B cell (primary cell): ENCODE measurements around the gene CENPP. TPM values are rescaled to one million over a fixed set of nuclear protein-coding genes. Genes with fewer than 3 reads are reported as not detected.

Experiments used
- ATAC-seq: fragments of 200-7000 bp; cut with Tn5 transposase; one replicate; pipeline ENCODE4 v1.10.0; 2021; ENCODE audit warnings: low read depth, mild to moderate bottlenecking, moderate number of reproducible peaks, moderate library complexity
- CTCF ChIA-PET: fragments of 350-600 bp; sonication (Branson Sonifier 250); formaldehyde crosslinking; loops from one replicate; lab custom pipeline; 2021; ENCODE audit warnings: antibody characterized with exemption, inconsistent platforms; lab: Charles Lee
- POLR2A ChIA-PET: fragments of 350-600 bp; sonication (Branson Sonifier 250); formaldehyde crosslinking; loops from one replicate; lab custom pipeline; 2021; ENCODE audit warnings: antibody characterized with exemption; lab: Charles Lee
- DNase-seq: peaks from one replicate; pipeline ENCODE4 v3.0.0; 2013
- H2AFZ ChIP-seq: 2 replicates; pipeline ENCODE4 v1.6.1; 2012; ENCODE audit warnings: mild to moderate bottlenecking, low read depth, low read length; ENCODE audit not compliant: insufficient read depth, poor library complexity, severe bottlenecking
- H3K27ac ChIP-seq, 2 donors: 1 replicate in 1 of 2; 2 replicates in 1 of 2; pipeline ENCODE4 v1.5.1; 2012 to 2013; ENCODE audit warnings: low read length in 2 of 2, mild to moderate bottlenecking in 2 of 2, moderate library complexity in 1 of 2
- H3K27me3 ChIP-seq, 4 experiments: fragments of 200-600 bp in 1 of 4; sonication (generic) in 1 of 4; replicated peaks in 1 of 4; 1 replicate in 2 of 4; 2 replicates in 2 of 4; pipeline versions ENCODE4 v1.6.1 to v1.7.0; 2013 to 2016; ENCODE audit warnings: low read length in 3 of 4, mild to moderate bottlenecking in 2 of 4, mixed read lengths in 1 of 4, moderate library complexity in 1 of 4; ENCODE audit not compliant: insufficient read depth in 4 of 4, control insufficient read depth in 3 of 4; ENCODE audit errors: control extremely low read depth in 1 of 4
- H3K36me3 ChIP-seq, 2 experiments: replicated peaks in 1 of 2; 1 replicate in 1 of 2; 2 replicates in 1 of 2; pipeline versions ENCODE4 v1.6.1 to v1.7.1; 2013; ENCODE audit warnings: low read length in 1 of 2; ENCODE audit not compliant: insufficient read depth in 2 of 2, control insufficient read depth in 1 of 2; ENCODE audit errors: control extremely low read depth in 1 of 2, extremely low read depth in 1 of 2
- H3K4me1 ChIP-seq, 2 donors: fragments of 200-600 bp in 1 of 2; sonication (generic) in 1 of 2; 1 replicate in 1 of 2; 2 replicates in 1 of 2; pipeline versions ENCODE4 v1.5.1 to v1.6.1; 2013 to 2017; ENCODE audit warnings: low read length in 2 of 2; ENCODE audit not compliant: control insufficient read depth in 2 of 2, insufficient read depth in 2 of 2
- H3K4me2 ChIP-seq: replicated peaks from 2 replicates; pipeline ENCODE3; 2012; ENCODE audit warnings: mild to moderate bottlenecking, low read depth, low read length; ENCODE audit not compliant: poor library complexity, severe bottlenecking
- H3K4me3 ChIP-seq, 5 experiments: fragments of 200-600 bp in 1 of 5; sonication (generic) in 1 of 5; 1 replicate in 3 of 5; 2 replicates in 2 of 5; pipeline versions ENCODE4 v1.5.1 to v1.7.0; 2011 to 2016; ENCODE audit warnings: low read length in 4 of 5, mild to moderate bottlenecking in 4 of 5, low read depth in 2 of 5, control low read depth in 1 of 5, moderate library complexity in 1 of 5; ENCODE audit not compliant: insufficient read depth in 1 of 5; ENCODE audit errors: control extremely low read depth in 1 of 5, extremely low read depth in 1 of 5
- H3K79me2 ChIP-seq: fragments of 200-600 bp; sonication (generic); one replicate; pipeline ENCODE4 v1.6.0; 2016; ENCODE audit warnings: low read length; ENCODE audit not compliant: control insufficient read depth, insufficient read depth
- H3K9ac ChIP-seq: fragments of 200-600 bp; sonication (generic); 2 replicates; pipeline ENCODE4 v1.6.1; 2017; ENCODE audit warnings: mild to moderate bottlenecking, low read length, moderate library complexity
- H3K9me3 ChIP-seq, 3 donors: one replicate each; pipeline versions ENCODE4 v1.6.1 to v1.7.1; 2013; ENCODE audit warnings: low read length in 2 of 3; ENCODE audit not compliant: control insufficient read depth in 2 of 3, insufficient read depth in 1 of 3; ENCODE audit errors: control extremely low read depth in 1 of 3
- H4K20me1 ChIP-seq: 2 replicates; pipeline ENCODE4 v1.6.0; 2012; ENCODE audit warnings: mild to moderate bottlenecking, low read length; ENCODE audit not compliant: insufficient read depth, control insufficient read depth, poor library complexity, severe bottlenecking
- H3K27ac Mint-ChIP-seq: one replicate; pipeline ENCODE4 v1.8.0; 2021; ENCODE audit warnings: mixed read lengths
- H3K27me3 Mint-ChIP-seq: one replicate; pipeline ENCODE4 v1.8.0; 2021; ENCODE audit warnings: mixed read lengths
- H3K4me1 Mint-ChIP-seq: one replicate; pipeline ENCODE4 v1.8.0; 2021; ENCODE audit warnings: mixed read lengths
- H3K4me3 Mint-ChIP-seq: one replicate; pipeline ENCODE4 v1.8.0; 2021; ENCODE audit warnings: mixed read lengths
- H3K9me3 Mint-ChIP-seq: one replicate; pipeline ENCODE4 v1.8.0; 2022; ENCODE audit warnings: mixed read lengths; ENCODE audit not compliant: insufficient read depth
- EZH2 ChIP-seq: IDR thresholded peaks from 2 replicates; pipeline ENCODE4 v1.6.1; 2012; ENCODE audit warnings: borderline replicate concordance, low read depth, mild to moderate bottlenecking, moderate library complexity, low read length; ENCODE audit not compliant: insufficient read depth, poor library complexity, severe bottlenecking
- WGBS: methylation state at CpG from one replicate; pipeline ENCODE4 v1.1.5; 2013; ENCODE audit warnings: missing lambda C conversion rate; ENCODE audit not compliant: insufficient coverage; 5-methylcytosine and 5-hydroxymethylcytosine counted together
- intact Hi-C: fragments of 100-400 bp; cut with micrococcal nuclease; formaldehyde crosslinking; loops from one replicate; pipeline ENCODE4 v1.10.0; 2022
- polyA plus RNA-seq: library from polyadenylated mRNA; depleted of rRNA; stranded (reverse); fragments of >200 nt; gene quantifications from 2 replicates; pipeline ENCODE4 v1.2.3, GENCODE V29; 2012
- total RNA-seq, 2 donors: library from RNA; stranded (reverse); fragments of 120-200 nt in 1 of 2; gene quantifications; 1 replicate in 1 of 2; 2 replicates in 1 of 2; pipeline versions ENCODE4 v1.2.3 to v1.2.4, GENCODE V29; 2013 to 2022
- TF ChIP-seq, protein P1 (sequence below): fragments of 200-600 bp; IDR thresholded peaks from one replicate; pipeline ENCODE4 v1.8.0; 2022; ENCODE audit warnings: antibody characterized with exemption, mild to moderate bottlenecking

The CENPP gene
- total and polyA plus RNA-seq, 2 donors (not counting 1 experiment from before 2014, with no cell fraction given) = 1.4 to 6.2 TPM

DNA sequence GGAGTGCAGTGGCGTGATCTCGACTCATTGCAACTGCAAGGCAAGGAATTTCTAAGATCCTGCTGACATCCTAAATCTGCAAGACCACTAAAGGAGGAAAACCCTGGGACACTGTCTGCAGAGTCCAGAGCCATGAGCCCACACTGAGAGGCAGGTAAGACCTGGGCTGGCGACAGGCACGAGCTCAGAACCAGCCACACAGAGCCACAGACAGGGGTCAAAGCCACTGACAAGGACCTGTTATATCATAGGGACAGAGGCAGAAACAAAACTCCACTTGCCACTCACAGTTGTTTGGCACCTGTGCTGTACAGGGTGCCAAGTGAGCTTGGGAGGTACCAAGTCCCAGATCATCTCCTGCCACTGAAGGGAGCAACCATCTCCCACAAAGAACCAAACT is 310.0 kb downstream of the CENPP start:
- H3K4me1 ChIP-seq = no peaks in the 10 kb centered on the region
- H3K9me3 Mint-ChIP-seq = no peaks in the 10 kb centered on the region
- no peak overlapping the region for H3K4me2 ChIP-seq
- no peaks in the 10 kb centered on the region for H3K4me1 Mint-ChIP-seq
- no peak overlapping the region for H3K27ac Mint-ChIP-seq
- no peak overlapping the region for H3K27ac ChIP-seq
- no peak overlapping the region for H3K4me3 Mint-ChIP-seq
- WGBS = 98% methylated on average over 3 of the region's 4 CpGs
- H3K79me2 ChIP-seq = no peaks in the 10 kb centered on the region
- H3K36me3 ChIP-seq = peaks cover 4 to 76% of the 10 kb centered on the region in 2 experiments
- intact Hi-C loops = no loop called here
- TF ChIP-seq, protein P1, sequence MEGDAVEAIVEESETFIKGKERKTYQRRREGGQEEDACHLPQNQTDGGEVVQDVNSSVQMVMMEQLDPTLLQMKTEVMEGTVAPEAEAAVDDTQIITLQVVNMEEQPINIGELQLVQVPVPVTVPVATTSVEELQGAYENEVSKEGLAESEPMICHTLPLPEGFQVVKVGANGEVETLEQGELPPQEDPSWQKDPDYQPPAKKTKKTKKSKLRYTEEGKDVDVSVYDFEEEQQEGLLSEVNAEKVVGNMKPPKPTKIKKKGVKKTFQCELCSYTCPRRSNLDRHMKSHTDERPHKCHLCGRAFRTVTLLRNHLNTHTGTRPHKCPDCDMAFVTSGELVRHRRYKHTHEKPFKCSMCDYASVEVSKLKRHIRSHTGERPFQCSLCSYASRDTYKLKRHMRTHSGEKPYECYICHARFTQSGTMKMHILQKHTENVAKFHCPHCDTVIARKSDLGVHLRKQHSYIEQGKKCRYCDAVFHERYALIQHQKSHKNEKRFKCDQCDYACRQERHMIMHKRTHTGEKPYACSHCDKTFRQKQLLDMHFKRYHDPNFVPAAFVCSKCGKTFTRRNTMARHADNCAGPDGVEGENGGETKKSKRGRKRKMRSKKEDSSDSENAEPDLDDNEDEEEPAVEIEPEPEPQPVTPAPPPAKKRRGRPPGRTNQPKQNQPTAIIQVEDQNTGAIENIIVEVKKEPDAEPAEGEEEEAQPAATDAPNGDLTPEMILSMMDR = no peak
- H3K4me3 ChIP-seq = no peak overlapping the region
- H3K9me3 ChIP-seq = no peaks in the 10 kb centered on the region
- no peaks in the 10 kb centered on the region for H4K20me1 ChIP-seq
- no peaks in the 10 kb centered on the region for H3K27me3 ChIP-seq
- ChIA-PET CTCF (interaction anchor here (0.8 to 4.1 kb wide), 3 partner anchors 493 to 501 kb away, joined by 3 to 39 read pairs (median 5); no protein-coding TSS in a partner anchor), POLR2A (interaction anchor here (0.7 kb wide), 1 partner anchor 44 kb away, joined by 3 read pairs; no protein-coding TSS in a partner anchor)
- DNase-seq (no peak), ATAC-seq (no peak)
- H2AFZ ChIP-seq = no peak overlapping the region
- no peaks in the 10 kb centered on the region for H3K27me3 Mint-ChIP-seq
- no peak overlapping the region for H3K9ac ChIP-seq

DNA sequence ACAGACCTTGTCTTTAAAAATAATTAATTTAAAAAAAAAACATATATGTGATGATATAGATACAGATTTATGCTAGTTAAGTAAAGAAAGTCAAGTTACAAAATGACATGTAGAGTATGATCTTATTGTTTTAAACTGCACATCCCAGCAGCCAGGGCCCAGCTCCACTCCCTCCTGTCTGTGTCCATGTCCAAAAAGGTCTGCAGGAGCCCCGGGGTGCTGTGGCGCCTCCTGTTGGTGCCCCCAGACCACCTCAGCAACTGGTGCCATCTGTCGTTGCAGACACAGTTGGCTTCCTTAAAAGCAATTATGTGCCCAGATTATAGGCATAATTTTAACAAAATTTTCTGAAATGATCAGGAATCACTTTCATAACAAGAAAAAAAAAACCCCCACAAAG is 310.9 kb downstream of the CENPP start:
- no peaks in the 10 kb centered on the region for H4K20me1 ChIP-seq
- ChIA-PET POLR2A (no interaction called here), CTCF (interaction anchor here (0.8 to 4.1 kb wide), 2 partner anchors 497 to 502 kb away, joined by 3 to 39 read pairs; no protein-coding TSS in a partner anchor)
- DNase-seq (no peak), ATAC-seq (no peak)
- H3K4me3 ChIP-seq = no peak overlapping the region
- intact Hi-C loops = no loop called here
- no peaks in the 10 kb centered on the region for H3K27me3 Mint-ChIP-seq
- H3K9ac ChIP-seq = no peak overlapping the region
- no peaks in the 10 kb centered on the region for H3K4me1 Mint-ChIP-seq
- H3K27me3 ChIP-seq = no peaks in the 10 kb centered on the region
- no peaks in the 10 kb centered on the region for H3K79me2 ChIP-seq
- TF ChIP-seq EZH2 = no peak
- TF ChIP-seq, protein P1 = no peak
- peaks cover 3 to 80% of the 10 kb centered on the region in 2 experiments for H3K36me3 ChIP-seq
- H3K4me2 ChIP-seq = no peak overlapping the region
- no peak overlapping the region for H3K27ac ChIP-seq
- H3K4me3 Mint-ChIP-seq = no peak overlapping the region
- H2AFZ ChIP-seq = no peak overlapping the region
- no peaks in the 10 kb centered on the region for H3K9me3 ChIP-seq
- no peak overlapping the region for H3K27ac Mint-ChIP-seq
- H3K4me1 ChIP-seq = no peaks in the 10 kb centered on the region
- H3K9me3 Mint-ChIP-seq = no peaks in the 10 kb centered on the region
- 86% methylated on average over 2 of the region's 3 CpGs for WGBS
